ENCODE results near the gene ELF3.
A peak's percentile ranks its signal among the peaks of the same experiment; 100 is the strongest.
"Not testable (repeated sequence)": the region's sequence is repeated elsewhere in the genome, so short reads cannot be mapped to it uniquely, and the experiment has no call there.

ELF3 gene

DNA sequence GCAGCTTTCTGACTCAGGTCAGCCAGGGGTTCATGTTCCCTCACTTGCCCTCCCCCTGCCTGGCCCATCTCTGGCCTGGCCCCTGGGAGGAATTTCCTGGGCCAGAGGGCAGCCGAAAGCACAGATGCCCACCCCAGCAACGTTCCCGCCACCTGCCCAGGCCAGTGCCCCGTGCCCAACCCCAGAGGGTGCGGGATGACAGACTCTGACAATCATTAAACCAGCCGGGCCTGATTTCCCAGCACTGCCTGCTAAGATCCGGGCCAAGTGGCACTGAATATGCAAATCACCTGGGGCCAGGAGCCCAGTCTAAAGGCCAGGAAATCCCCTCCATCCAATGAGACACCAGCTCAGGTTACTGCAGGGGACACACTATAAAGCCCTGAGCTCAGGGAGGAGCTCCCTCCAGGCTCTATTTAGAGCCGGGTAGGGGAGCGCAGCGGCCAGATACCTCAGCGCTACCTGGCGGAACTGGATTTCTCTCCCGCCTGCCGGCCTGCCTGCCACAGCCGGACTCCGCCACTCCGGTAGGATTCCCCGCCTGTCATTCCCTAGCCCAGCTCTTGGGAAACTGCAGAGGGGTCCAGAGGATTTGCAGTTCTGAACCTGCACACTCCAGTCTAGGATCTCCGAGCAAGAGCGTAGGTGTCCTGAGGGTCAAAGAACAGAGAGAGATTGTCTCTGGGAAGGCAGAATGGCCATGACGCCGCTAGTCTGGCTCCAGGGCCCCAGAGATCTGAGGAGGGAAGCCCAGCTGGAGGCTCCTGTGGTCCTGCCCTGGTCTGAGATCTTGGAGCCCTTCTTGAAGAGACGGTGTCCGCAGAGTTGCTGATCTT, at the start of gene ELF3:
ELF3 (plus strand) TSS at position 408 of the 836 bp plus-strand sequence. CDS start 550 bp downstream, outside the sequence.
- peak; percentile 95 for DNase-seq

DNA sequence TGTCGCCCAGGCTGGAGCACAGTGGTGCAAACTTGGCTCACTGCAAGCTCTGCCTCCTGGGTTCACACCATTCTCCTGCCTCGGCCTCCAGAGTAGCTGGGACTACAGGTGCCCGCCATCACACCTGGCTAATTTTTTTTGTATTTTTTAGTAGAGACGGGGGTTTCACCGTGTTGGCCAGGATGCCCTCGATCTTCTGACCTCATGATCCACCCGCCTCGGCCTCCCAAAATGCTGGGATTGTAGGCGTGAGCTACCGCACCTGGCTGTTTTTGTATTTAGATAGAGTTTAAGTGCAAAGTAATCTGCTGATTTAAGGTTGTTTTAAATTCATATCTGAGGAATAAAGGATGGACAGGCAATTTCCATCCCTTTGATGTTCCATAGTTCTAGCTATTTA, 48.0 kb upstream of the ELF3 start:
- not testable (repeated sequence) for DNase-seq

DNA sequence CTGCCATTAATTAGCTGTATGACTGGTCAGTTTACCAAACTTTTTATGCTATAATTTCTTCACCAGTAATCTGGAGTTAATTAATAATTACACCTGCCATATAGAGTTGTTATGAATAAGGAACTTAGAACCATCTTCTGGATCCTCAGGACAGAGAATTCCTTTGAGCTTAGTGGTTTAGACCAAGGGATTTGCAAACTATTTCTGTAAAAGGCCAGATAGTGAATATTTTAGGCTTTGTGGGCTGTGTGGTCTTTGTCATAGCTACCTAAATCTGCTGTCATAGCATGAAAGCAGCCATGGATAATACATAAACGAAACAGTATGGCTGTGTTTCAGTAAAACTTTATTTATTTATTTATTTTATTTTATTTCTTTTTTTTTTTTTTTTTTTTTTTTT, 46.1 kb upstream of the ELF3 start:
- DNase-seq = no peak

DNA sequence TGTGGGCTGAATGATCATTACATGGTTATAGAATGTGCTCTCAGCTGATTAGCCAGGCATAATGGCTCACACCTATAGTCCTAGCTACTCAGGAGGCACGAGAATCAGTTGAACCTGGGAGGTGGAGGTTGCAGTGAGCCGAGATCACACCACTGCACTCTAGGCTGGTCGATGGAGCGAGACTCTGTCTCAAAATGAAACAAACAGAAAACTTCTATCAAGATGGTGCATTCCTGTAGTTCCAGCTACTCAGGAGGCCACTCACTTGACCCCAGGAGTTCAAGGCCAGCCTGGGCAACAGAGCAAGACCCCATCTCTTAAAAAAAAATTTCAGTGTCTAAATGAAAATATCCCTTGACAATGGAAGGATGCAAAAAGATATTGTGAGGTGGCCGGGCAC, 44.2 kb upstream of the ELF3 start:
- DNase-seq = no peak

DNA sequence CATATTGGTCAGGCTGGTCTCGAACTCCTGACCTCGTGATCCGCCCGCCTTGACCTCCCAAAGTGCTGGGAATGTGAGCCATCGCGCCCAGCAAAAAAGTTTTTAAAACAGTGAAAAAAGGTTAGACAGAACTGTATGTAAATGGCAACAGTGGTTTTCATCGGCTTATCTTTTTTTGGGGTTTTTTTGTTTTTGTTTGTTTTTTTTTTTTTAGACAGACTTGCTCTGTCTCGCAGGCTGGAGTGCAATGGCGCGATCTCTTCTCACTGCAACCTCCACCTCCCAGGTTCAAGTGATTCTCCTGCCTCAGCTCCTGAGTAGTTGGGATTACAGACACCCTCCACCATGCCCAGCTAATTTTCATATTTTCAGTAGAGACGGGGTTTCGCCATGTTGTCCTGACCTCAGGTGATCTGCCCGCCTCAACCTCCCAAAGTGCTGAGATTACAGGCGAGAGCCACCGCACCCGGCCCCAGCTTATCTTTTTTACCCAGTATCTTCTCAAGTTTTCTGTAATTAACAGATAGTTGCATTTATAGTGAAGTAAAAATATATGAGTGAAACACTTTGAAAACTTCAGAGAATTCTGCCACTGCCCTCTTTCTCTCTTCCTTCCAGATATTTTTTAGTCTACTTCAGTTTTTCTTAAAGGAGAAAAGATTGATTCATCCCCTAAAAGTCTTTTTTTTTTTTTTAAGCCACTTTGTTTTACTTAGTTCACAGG, 42.0 kb upstream of the ELF3 start:
- DNase-seq = no peak

- DNase-seq = no peak
Measured at GRCh38 chr1:201970334-201971159, 39.8 kb upstream of the ELF3 start.

DNA sequence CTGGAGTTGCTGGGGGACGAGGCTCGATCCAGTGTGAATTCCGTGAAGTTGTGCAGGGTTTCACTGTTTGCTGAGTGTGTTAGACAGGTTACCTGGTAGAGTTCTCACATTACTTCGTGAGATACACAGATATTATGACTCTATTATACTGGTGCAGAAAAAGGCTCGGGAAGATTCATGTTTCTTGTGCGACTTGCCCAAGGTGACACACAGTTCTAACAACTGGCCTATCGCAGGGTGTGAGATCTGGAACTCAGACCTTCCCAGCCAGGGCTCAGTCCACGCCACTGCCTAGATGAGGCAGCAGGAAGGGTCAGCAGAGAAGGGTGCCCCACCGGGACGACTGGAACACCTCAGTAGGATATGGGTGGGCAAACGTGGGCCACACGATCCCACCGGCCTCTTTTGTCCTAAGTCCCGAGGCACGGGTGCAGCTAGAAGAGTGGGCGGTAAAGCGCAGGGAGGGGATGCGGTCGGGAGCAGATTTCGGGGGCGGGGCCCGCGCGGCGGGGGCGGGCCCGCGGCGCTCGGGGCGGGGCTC, 28.2 kb upstream of the ELF3 start:
- no peak for DNase-seq

- DNase-seq = peak; percentile 75
Measured at GRCh38 chr1:201982623-201983379, 27.6 kb upstream of the ELF3 start, which contains the start of gene RNPEP. TSS of gene RNPEP (plus strand) at chr1:201982648. CDS start at chr1:201982667, 19 bp downstream.

- no peak for DNase-seq
Measured at GRCh38 chr1:201983380-201983805, 27.0 kb upstream of the ELF3 start.

- DNase-seq = no peak
Measured at GRCh38 chr1:201984446-201984845, 25.9 kb upstream of the ELF3 start.

DNA sequence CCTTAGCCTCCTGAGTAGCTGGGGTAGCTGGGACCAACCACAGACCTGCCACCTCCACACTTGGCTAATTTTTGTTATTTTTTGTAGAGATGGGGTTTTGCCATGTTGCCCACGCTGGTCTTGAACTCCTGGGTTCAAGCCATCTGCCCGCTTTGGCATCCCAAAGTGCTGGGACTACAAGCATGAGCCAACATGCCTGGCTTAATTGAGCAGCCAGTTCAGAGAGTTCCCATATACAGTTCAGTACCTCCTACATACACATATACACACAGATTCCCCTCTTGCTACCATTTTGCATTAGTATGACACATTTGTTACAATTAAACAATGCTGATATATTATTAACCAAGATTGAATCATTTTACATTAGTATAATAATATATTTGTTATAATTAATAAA, 25.0 kb upstream of the ELF3 start:
- DNase-seq = no peak

DNA sequence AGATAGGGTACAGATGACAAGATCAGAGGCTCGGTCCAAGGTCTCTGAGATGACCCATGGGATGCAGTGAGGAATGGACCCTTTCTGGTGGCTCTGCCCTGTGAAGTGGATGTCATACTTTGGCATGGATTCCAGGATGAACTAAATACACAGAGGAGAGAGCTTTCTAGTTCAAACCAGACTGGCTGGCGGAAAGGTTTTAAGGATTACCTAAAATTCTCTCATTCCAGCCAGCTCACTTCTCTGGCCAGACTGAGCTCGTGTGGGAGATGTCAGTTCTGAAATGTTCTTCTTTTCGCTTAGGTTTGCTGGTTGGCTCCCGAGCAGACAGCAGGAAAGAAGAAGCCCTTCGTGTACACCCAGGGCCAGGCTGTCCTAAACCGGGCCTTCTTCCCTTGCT, 21.8 kb upstream of the ELF3 start:
- DNase-seq = no peak

GRCh38 chr1:201989354-201990128, 20.8 kb upstream of the ELF3 start:
- DNase-seq = no peak

DNA sequence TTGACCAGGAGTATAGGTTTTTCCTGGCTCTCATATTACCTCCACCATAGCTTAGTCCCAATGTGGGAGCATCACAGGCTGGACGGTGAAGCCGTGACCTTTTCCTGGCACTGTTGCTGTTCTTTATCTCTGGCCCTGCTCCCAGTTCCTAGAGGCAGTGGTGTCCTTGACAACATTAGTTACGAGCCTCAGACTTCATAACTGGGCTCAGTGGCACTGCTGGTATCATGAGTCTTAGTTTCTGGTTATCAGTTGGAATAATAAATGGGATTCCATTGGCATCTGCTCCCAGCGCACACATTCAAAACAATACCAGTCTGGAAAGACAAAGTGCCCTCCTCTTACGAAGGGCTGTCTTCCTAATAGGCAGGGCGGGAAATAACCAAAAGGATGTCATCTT, 20.0 kb upstream of the ELF3 start:
- DNase-seq = no peak

GRCh38 chr1:201999625-202000238, 10.7 kb upstream of the ELF3 start:
- DNase-seq = peak; percentile 76

DNA sequence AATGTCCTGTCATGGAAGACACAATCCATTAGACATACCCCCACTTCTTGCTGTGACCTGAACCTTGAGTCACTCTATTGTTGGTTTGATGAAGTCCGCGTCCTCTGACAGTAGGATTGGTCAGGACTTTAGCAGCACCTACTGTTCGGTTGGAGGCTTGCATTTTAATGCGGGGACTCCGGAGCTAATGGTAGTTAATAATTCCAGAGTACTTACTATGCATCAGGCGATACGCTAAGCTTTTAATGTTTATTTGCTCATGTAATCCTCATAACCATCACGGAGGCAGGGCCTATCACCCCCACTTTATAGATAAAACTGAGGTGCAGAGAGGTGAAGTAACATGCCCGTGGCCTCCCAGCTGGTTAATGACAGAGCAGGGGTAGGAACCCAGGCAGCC, 7.9 kb upstream of the ELF3 start:
- DNase-seq = no peak

- no peak for DNase-seq
Measured at GRCh38 chr1:202004711-202005110, 5.7 kb upstream of the ELF3 start.

DNA sequence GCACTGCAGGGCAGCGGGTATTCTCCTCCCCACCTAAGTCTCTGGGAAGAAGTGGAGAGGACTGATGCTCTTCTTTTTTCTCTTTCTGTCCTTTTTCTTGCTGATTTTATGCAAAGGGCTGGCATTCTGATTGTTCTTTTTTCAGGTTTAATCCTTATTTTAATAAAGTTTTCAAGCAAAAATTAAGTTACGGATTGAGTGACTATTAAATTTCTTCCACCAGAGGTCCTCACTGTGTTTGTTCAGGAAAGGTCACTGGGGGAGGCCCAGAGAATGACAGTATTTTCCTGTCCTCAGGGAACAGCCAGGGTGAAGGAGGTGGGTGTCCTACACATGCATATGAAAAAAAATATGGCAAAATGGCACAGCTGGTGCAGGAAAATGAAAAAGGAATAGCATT, 4.4 kb upstream of the ELF3 start:
- DNase-seq = no peak

DNA sequence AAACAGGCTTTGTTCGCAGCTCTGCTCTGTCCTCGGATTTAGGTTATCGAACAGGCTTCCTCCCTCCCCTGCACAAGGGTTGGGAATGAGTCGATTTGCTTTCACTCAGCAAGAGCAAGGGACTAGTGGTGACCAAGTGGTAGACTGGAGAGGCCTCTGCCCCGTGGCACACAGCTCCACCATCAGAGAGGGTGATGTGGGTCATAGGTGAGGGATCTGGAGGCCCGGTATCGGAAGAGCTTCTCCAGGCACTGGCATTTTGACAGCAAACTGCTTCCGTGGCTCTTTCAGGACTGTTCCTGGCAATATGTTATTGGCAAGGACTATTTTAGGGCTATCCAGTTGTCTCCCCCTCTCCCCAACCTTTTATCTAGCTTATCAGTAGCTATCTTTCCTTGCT, 3.1 kb upstream of the ELF3 start:
- DNase-seq = no peak

- DNase-seq = peak; percentile 91
Measured at GRCh38 chr1:202007805-202008489, 2.4 kb upstream of the ELF3 start.
